ENCODE data around the gene TBPL1. TPM values are rescaled to one million over a fixed set of nuclear protein-coding genes. Genes with fewer than 3 reads are reported as not detected.

Gene TBPL1
- total and polyA plus RNA-seq, 2 of the 8 experiments (the other 6 are each of a cell fraction or from before 2014, with no cell fraction given), result 32.5 to 67.0 TPM

DNA sequence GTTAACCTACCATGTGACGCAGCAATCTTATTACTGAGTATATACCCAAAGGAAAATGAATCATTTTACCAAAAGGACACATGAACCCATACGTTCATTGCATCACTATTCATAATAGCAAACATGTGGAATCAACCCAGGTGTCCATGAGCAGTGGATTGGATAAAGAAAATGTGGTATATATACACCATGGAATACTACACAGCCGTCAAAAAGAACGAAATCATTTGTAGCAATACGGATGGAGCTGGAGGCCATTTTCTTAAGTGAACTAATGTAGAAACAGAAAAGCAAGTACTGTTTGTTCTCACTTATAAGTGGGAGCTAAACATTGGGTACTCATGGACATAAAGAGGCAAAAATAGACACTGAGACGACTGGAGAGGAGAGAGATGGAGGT is 44.2 kb downstream of the TBPL1 start (continued):
- TF ChIP-seq, protein P1, sequence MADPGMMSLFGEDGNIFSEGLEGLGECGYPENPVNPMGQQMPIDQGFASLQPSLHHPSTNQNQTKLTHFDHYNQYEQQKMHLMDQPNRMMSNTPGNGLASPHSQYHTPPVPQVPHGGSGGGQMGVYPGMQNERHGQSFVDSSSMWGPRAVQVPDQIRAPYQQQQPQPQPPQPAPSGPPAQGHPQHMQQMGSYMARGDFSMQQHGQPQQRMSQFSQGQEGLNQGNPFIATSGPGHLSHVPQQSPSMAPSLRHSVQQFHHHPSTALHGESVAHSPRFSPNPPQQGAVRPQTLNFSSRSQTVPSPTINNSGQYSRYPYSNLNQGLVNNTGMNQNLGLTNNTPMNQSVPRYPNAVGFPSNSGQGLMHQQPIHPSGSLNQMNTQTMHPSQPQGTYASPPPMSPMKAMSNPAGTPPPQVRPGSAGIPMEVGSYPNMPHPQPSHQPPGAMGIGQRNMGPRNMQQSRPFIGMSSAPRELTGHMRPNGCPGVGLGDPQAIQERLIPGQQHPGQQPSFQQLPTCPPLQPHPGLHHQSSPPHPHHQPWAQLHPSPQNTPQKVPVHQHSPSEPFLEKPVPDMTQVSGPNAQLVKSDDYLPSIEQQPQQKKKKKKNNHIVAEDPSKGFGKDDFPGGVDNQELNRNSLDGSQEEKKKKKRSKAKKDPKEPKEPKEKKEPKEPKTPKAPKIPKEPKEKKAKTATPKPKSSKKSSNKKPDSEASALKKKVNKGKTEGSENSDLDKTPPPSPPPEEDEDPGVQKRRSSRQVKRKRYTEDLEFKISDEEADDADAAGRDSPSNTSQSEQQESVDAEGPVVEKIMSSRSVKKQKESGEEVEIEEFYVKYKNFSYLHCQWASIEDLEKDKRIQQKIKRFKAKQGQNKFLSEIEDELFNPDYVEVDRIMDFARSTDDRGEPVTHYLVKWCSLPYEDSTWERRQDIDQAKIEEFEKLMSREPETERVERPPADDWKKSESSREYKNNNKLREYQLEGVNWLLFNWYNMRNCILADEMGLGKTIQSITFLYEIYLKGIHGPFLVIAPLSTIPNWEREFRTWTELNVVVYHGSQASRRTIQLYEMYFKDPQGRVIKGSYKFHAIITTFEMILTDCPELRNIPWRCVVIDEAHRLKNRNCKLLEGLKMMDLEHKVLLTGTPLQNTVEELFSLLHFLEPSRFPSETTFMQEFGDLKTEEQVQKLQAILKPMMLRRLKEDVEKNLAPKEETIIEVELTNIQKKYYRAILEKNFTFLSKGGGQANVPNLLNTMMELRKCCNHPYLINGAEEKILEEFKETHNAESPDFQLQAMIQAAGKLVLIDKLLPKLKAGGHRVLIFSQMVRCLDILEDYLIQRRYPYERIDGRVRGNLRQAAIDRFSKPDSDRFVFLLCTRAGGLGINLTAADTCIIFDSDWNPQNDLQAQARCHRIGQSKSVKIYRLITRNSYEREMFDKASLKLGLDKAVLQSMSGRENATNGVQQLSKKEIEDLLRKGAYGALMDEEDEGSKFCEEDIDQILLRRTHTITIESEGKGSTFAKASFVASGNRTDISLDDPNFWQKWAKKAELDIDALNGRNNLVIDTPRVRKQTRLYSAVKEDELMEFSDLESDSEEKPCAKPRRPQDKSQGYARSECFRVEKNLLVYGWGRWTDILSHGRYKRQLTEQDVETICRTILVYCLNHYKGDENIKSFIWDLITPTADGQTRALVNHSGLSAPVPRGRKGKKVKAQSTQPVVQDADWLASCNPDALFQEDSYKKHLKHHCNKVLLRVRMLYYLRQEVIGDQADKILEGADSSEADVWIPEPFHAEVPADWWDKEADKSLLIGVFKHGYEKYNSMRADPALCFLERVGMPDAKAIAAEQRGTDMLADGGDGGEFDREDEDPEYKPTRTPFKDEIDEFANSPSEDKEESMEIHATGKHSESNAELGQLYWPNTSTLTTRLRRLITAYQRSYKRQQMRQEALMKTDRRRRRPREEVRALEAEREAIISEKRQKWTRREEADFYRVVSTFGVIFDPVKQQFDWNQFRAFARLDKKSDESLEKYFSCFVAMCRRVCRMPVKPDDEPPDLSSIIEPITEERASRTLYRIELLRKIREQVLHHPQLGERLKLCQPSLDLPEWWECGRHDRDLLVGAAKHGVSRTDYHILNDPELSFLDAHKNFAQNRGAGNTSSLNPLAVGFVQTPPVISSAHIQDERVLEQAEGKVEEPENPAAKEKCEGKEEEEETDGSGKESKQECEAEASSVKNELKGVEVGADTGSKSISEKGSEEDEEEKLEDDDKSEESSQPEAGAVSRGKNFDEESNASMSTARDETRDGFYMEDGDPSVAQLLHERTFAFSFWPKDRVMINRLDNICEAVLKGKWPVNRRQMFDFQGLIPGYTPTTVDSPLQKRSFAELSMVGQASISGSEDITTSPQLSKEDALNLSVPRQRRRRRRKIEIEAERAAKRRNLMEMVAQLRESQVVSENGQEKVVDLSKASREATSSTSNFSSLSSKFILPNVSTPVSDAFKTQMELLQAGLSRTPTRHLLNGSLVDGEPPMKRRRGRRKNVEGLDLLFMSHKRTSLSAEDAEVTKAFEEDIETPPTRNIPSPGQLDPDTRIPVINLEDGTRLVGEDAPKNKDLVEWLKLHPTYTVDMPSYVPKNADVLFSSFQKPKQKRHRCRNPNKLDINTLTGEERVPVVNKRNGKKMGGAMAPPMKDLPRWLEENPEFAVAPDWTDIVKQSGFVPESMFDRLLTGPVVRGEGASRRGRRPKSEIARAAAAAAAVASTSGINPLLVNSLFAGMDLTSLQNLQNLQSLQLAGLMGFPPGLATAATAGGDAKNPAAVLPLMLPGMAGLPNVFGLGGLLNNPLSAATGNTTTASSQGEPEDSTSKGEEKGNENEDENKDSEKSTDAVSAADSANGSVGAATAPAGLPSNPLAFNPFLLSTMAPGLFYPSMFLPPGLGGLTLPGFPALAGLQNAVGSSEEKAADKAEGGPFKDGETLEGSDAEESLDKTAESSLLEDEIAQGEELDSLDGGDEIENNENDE (IDR thresholded peaks at IDR 0.05; ENCODE audit: insufficient replicate concordance, low read length), result no peak
- TF ChIP-seq JUN (IDR thresholded peaks at IDR 0.05; ENCODE audit: low read depth, low read length), result no peak
- TF ChIP-seq KDM1A (IDR thresholded peaks at IDR 0.05; ENCODE audit: borderline replicate concordance, low read length), result peak; percentile 89
- TF ChIP-seq SP4 (IDR thresholded peaks at IDR 0.05; ENCODE audit: low read length), result no peak
